Endothelial cell of umbilical vein (primary cell): ENCODE data around the gene FIG4. TPM values are rescaled to one million over a fixed set of nuclear protein-coding genes. Genes with fewer than 3 reads are reported as not detected.

Experiments used
- BruUV-seq: library from RNA; stranded (reverse); fragments of 400-500 nt; replicated peaks from 2 replicates; lab custom pipeline; 2021; lab: Mats Ljungman, UMichigan
- CTCF ChIA-PET: fragments of 300-600, 350-600 bp; sonication (Branson Sonifier 250); formaldehyde crosslinking; loops from one replicate; lab custom pipeline; 2021; ENCODE audit warnings: antibody characterized with exemption, inconsistent platforms; lab: Charles Lee
- POLR2A ChIA-PET: fragments of 300-600, 350-600 bp; sonication (Branson Sonifier 250); formaldehyde crosslinking; loops from one replicate; lab custom pipeline; 2021; ENCODE audit warnings: antibody characterized with exemption, inconsistent platforms; lab: Charles Lee
- DNase-seq: peaks from one replicate; pipeline ENCODE4 v3.0.0-alpha.2; 2011; ENCODE audit warnings: low read depth, low spot score
- FAIRE-seq: peaks from 2 replicates; lab custom pipeline; 2011; peaks lifted over from hg19 to GRCh38; lab: Jason Lieb, UNC
- H2AFZ ChIP-seq: 2 replicates; pipeline ENCODE4 v1.6.0; 2012; ENCODE audit warnings: low read depth, low read length, control low read depth, inconsistent platforms
- H3K27ac ChIP-seq: 2 replicates; pipeline ENCODE4 v1.5.1; 2011; ENCODE audit warnings: low read depth, mild to moderate bottlenecking, control low read depth, low read length, moderate library complexity; ENCODE audit not compliant: insufficient read depth
- H3K27me3 ChIP-seq, 2 experiments: 2 replicates each; pipeline versions ENCODE4 v1.6.0 to v1.6.1; 2011; ENCODE audit warnings: low read length in 2 of 2, mixed read lengths in 1 of 2; ENCODE audit not compliant: control insufficient read depth in 2 of 2, insufficient read depth in 2 of 2
- H3K36me3 ChIP-seq, 2 experiments: 2 replicates in 1 of 2; 3 replicates in 1 of 2; pipeline ENCODE4 v1.5.1; 2011; ENCODE audit warnings: low read length in 2 of 2, mild to moderate bottlenecking in 1 of 2, moderate library complexity in 1 of 2; ENCODE audit not compliant: control insufficient read depth in 2 of 2, insufficient read depth in 2 of 2; ENCODE audit errors: extremely low read depth in 1 of 2
- H3K4me1 ChIP-seq: 3 replicates; pipeline ENCODE4 v1.5.1; 2011; ENCODE audit warnings: mild to moderate bottlenecking, low read length; ENCODE audit not compliant: control insufficient read depth, insufficient read depth; ENCODE audit errors: extremely low read depth
- H3K4me2 ChIP-seq: 2 replicates; pipeline ENCODE4 v1.6.1; 2011; ENCODE audit warnings: low read length, control low read depth, mixed read lengths; ENCODE audit not compliant: insufficient read depth
- H3K4me3 ChIP-seq, 3 experiments: fragments of 200-600 bp in 1 of 3; sonication (generic), shearing (Covaris generic) in 1 of 3; replicated peaks in 1 of 3; 2 replicates each; pipeline ENCODE4 v1.5.1; 2011 to 2016; ENCODE audit warnings: control low read depth in 3 of 3, low read length in 3 of 3, mild to moderate bottlenecking in 2 of 3, inconsistent platforms in 1 of 3, low read depth in 1 of 3, moderate library complexity in 1 of 3; ENCODE audit not compliant: insufficient read depth in 1 of 3
- H3K79me2 ChIP-seq: 2 replicates; pipeline ENCODE4 v1.6.0; 2012; ENCODE audit warnings: low read length, inconsistent platforms; ENCODE audit not compliant: control insufficient read depth, insufficient read depth
- H3K9ac ChIP-seq: replicated peaks from 2 replicates; pipeline ENCODE3; 2011; ENCODE audit warnings: low read length, control low read depth; ENCODE audit not compliant: insufficient read depth; ENCODE audit errors: extremely low read depth
- H3K9me1 ChIP-seq: replicated peaks from 3 replicates; pipeline ENCODE4 v1.6.0; 2011; ENCODE audit warnings: mild to moderate bottlenecking, low read length; ENCODE audit not compliant: control insufficient read depth, insufficient read depth; ENCODE audit errors: extremely low read depth
- H3K9me3 ChIP-seq: replicated peaks from 2 replicates; pipeline ENCODE4 v1.5.1; 2012; ENCODE audit warnings: low read length, inconsistent platforms; ENCODE audit not compliant: control insufficient read depth, insufficient read depth
- H4K20me1 ChIP-seq: replicated peaks from 2 replicates; pipeline ENCODE3; 2011; ENCODE audit warnings: mild to moderate bottlenecking, low read length; ENCODE audit not compliant: control insufficient read depth, insufficient read depth; ENCODE audit errors: extremely low read depth
- CTCF ChIP-seq, 2 donors: IDR thresholded peaks; 1 replicate in 1 of 2; 2 replicates in 1 of 2; pipeline ENCODE4 v1.5.1; 2011; ENCODE audit warnings: low read length in 2 of 2, mild to moderate bottlenecking in 2 of 2, moderate library complexity in 2 of 2, control low read depth in 1 of 2, inconsistent platforms in 1 of 2, low read depth in 1 of 2; ENCODE audit not compliant: insufficient read depth in 1 of 2; ENCODE audit errors: extremely low read depth in 1 of 2
- EZH2 ChIP-seq: IDR thresholded peaks from 2 replicates; pipeline ENCODE4 v1.6.1; 2012; ENCODE audit warnings: borderline replicate concordance, low read depth, mild to moderate bottlenecking, moderate library complexity, low read length, inconsistent platforms; ENCODE audit not compliant: severe bottlenecking
- FOS ChIP-seq: IDR thresholded peaks from 2 replicates; pipeline ENCODE4 v1.6.1; 2011; ENCODE audit warnings: mild to moderate bottlenecking, low read length, moderate library complexity, borderline replicate concordance; ENCODE audit not compliant: insufficient read depth
- GATA2 ChIP-seq: IDR thresholded peaks from 2 replicates; pipeline ENCODE4 v1.7.0; 2011; ENCODE audit warnings: low read depth, mild to moderate bottlenecking, moderate library complexity, mixed read lengths, low read length; ENCODE audit not compliant: insufficient read length, insufficient read depth
- JUN ChIP-seq: IDR thresholded peaks from 2 replicates; pipeline ENCODE4 v1.6.1; 2011; ENCODE audit warnings: borderline replicate concordance, low read depth; ENCODE audit not compliant: insufficient read length, insufficient read depth
- MAX ChIP-seq: IDR thresholded peaks from 2 replicates; pipeline ENCODE4 v1.6.1; 2011; ENCODE audit not compliant: insufficient read depth, insufficient read length
- MYC ChIP-seq: IDR thresholded peaks from one replicate; pipeline ENCODE4 v1.6.1; 2011; ENCODE audit warnings: mild to moderate bottlenecking, low read depth, low read length
- POLR2A ChIP-seq: IDR thresholded peaks from 2 replicates; pipeline ENCODE4 v1.6.1; 2012; ENCODE audit warnings: low read depth, mild to moderate bottlenecking, control low read depth, low read length
- POLR2AphosphoS5 ChIP-seq: IDR thresholded peaks from 2 replicates; pipeline ENCODE4 v1.6.1; 2012; ENCODE audit warnings: low read depth, mild to moderate bottlenecking, control low read depth, low read length, moderate library complexity; ENCODE audit not compliant: insufficient read depth
- dilution Hi-C: fragments of 300-500 bp; cut with MboI; formaldehyde crosslinking; loops from one replicate; pipeline ENCODE4 v1.15.0; 2019; ENCODE audit warnings: low sequenced_read_pairs; ENCODE audit not compliant: extremely low pct_ligation_motif_present
- intact Hi-C: fragments of 100-400 bp; cut with micrococcal nuclease; formaldehyde crosslinking; loops from one replicate; pipeline ENCODE4 v1.10.0; 2022
- polyA plus RNA-seq, 4 experiments: library from polyadenylated mRNA; depleted of rRNA in 3 of 4; stranded (reverse) in 3 of 4; unstranded in 1 of 4; fragments of >200 nt; gene quantifications; 2 replicates each; pipeline versions ENCODE4 v1.2.1 to v1.2.3, GENCODE V29; 2011 to 2012; ENCODE audit warnings: missing spikeins in 1 of 4
- total RNA-seq: library from RNA; stranded (reverse); gene quantifications from 2 replicates; pipeline ENCODE4 v1.2.3, GENCODE V29; 2021

The FIG4 gene
- total and polyA plus RNA-seq, 2 donors (not counting 3 experiments of a cell fraction or from before 2014, with no cell fraction given), result 7.9 to 12.2 TPM

GRCh38 chr6:109864050-109864449 lies 173.0 kb downstream of the FIG4 start:
- BruUV-seq, result no TSS peak
- dilution Hi-C loops, result no loop called here
- TF ChIP-seq POLR2A (no peak), GATA2 (no peak), CTCF (IDR thresholded peaks at IDR 0.05; ENCODE audit: extremely low read depth in 1 of 2, insufficient read depth in 1 of 2, low read depth in 1 of 2, low read length in 2 of 2) (no peak), FOS (no peak), MAX (no peak), JUN (no peak), EZH2 (no peak), POLR2AphosphoS5 (no peak), MYC (no peak)
- Histone ChIP-seq H3K4me3 (no peak overlapping the region), H3K4me1 (no peaks in the 10 kb centered on the region), H3K9me1 (no peaks in the 10 kb centered on the region), H3K9ac (no peak overlapping the region), H3K27me3 (peaks cover 2 to 3% of the 10 kb centered on the region in 2 experiments), H3K79me2 (no peaks in the 10 kb centered on the region), H3K27ac (no peak overlapping the region), H4K20me1 (no peaks in the 10 kb centered on the region), H2AFZ (no peak overlapping the region), H3K9me3 (no peaks in the 10 kb centered on the region), H3K36me3 (no peaks in the 10 kb centered on the region), H3K4me2 (no peak overlapping the region)
- FAIRE-seq, result no peak
- DNase-seq, result no peak
- POLR2A ChIA-PET, result no interaction called here
- intact Hi-C loops, result no loop called here
- CTCF ChIA-PET, result no interaction called here
